GM12892 (cell line): ENCODE data around the gene PTPN11.
"Not testable (repeated sequence)": the region's sequence is repeated elsewhere in the genome, so short reads cannot be mapped to it uniquely, and the experiment has no call there.

Experiments used
- POLR2A ChIP-seq: IDR thresholded peaks from 2 replicates; pipeline ENCODE4 v1.6.1; 2011; ENCODE audit warnings: low read depth, low read length, control low read depth
- TAF1 ChIP-seq: IDR thresholded peaks from 2 replicates; pipeline ENCODE4 v1.6.1; 2011; ENCODE audit warnings: low read depth, mild to moderate bottlenecking, control low read depth, low read length, borderline replicate concordance

DNA sequence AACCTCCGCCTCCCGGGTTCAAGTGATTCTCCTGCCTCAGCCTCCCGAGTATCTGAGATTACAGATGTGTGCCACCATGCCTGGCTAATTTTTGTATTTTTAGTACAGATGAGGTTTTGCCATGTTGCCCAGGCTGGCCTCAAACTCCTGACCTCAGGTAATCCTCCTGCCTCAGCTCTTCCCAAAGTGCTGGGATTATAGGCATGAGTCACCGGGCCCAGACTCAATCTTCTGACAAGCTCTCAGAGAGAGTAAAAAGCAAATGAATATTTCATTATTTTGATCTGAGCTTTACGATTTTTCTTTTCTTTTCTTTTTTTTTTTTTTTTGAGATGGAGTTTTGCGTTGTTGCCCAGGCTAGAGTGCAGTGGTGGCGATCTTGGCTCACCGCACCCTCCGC is 21.9 kb downstream of the PTPN11 start:
- TF ChIP-seq TAF1, POLR2A: not testable (repeated sequence)
